GM12878 (cell line): ENCODE results near the gene IRS1. TPM values are rescaled to one million over a fixed set of nuclear protein-coding genes. Genes with fewer than 3 reads are reported as not detected.
A peak's percentile ranks its signal among the peaks of the same experiment; 100 is the strongest.

ENCODE experiments used
- ASH2L ChIP-seq: fragments of 300-600, 200-600 bp; sonication (generic); IDR thresholded peaks from 2 replicates; pipeline ENCODE4 v1.6.1; 2017; ENCODE audit warnings: low read depth, mild to moderate bottlenecking, borderline replicate concordance
- BHLHE40 ChIP-seq, 2 experiments: fragments of 450-650 bp in 1 of 2; IDR thresholded peaks; 2 replicates each; pipeline ENCODE4 v1.6.1; 2011 to 2017; ENCODE audit warnings: low read depth in 2 of 2, borderline replicate concordance in 1 of 2, improper control_type of control experiment in 1 of 2, low read length in 1 of 2, mild to moderate bottlenecking in 1 of 2
- CREB1 ChIP-seq: IDR thresholded peaks from 2 replicates; pipeline ENCODE4 v1.6.1; 2012; ENCODE audit warnings: low read depth, mild to moderate bottlenecking, inconsistent platforms
- GABPA ChIP-seq: IDR thresholded peaks from 2 replicates; pipeline ENCODE4 v1.6.1; 2014; ENCODE audit warnings: antibody characterized with exemption, low read depth, mild to moderate bottlenecking, inconsistent platforms
- HDAC2 ChIP-seq: fragments of 200-600 bp; sonication (generic); IDR thresholded peaks from 2 replicates; pipeline ENCODE4 v1.6.1; 2017
- MLLT1 ChIP-seq: fragments of 450-650 bp; IDR thresholded peaks from 2 replicates; pipeline ENCODE4 v1.6.1; 2016; ENCODE audit warnings: mild to moderate bottlenecking
- MTA2 ChIP-seq: fragments of 450-650 bp; IDR thresholded peaks from 2 replicates; pipeline ENCODE4 v1.6.1; 2016; ENCODE audit warnings: low read depth, mild to moderate bottlenecking, moderate library complexity
- NBN ChIP-seq: fragments of 450-650 bp; IDR thresholded peaks from 2 replicates; pipeline ENCODE4 v1.6.1; 2016
- NFYA ChIP-seq: IDR thresholded peaks from 2 replicates; pipeline ENCODE4 v1.6.1; 2011; ENCODE audit warnings: low read depth, mild to moderate bottlenecking, low read length, improper control_type of control experiment, borderline replicate concordance
- NRF1 ChIP-seq: conservative IDR thresholded peaks from 2 replicates; pipeline ENCODE4 v1.6.1; 2011; ENCODE audit warnings: mild to moderate bottlenecking, low read depth, low read length, improper control_type of control experiment
- RCOR1 ChIP-seq: conservative IDR thresholded peaks from 2 replicates; pipeline ENCODE4 v1.6.1; 2012; ENCODE audit warnings: low read depth, low read length, improper control_type of control experiment
- SIN3A ChIP-seq: IDR thresholded peaks from 2 replicates; pipeline ENCODE4 v1.6.1; 2012; ENCODE audit warnings: low read depth, low read length, improper control_type of control experiment
- SKIL ChIP-seq: fragments of 450-650 bp; IDR thresholded peaks from 2 replicates; pipeline ENCODE4 v1.6.1; 2017; ENCODE audit warnings: mild to moderate bottlenecking, low read depth, inconsistent platforms; ENCODE audit not compliant: poor library complexity, severe bottlenecking
- TARDBP ChIP-seq: IDR thresholded peaks from 2 replicates; pipeline ENCODE4 v1.6.1; 2016; ENCODE audit warnings: borderline replicate concordance
- USF1 ChIP-seq: IDR thresholded peaks from 2 replicates; pipeline ENCODE4 v1.6.1; 2011; ENCODE audit warnings: borderline replicate concordance, low read depth, mild to moderate bottlenecking, moderate library complexity, mixed read lengths, low read length; ENCODE audit not compliant: insufficient read depth; ENCODE audit errors: extremely low read length
- ZNF207 ChIP-seq: fragments of 450-650 bp; IDR thresholded peaks from 2 replicates; pipeline ENCODE4 v1.6.1; 2014; ENCODE audit warnings: antibody characterized with exemption, mild to moderate bottlenecking, borderline replicate concordance
- ZNF24 ChIP-seq: fragments of 450-650 bp; IDR thresholded peaks from 2 replicates; pipeline ENCODE4 v1.6.1; 2017; ENCODE audit warnings: antibody characterized with exemption, mild to moderate bottlenecking
- polyA plus RNA-seq, 11 experiments: library from polyadenylated mRNA; depleted of rRNA in 4 of 11; unstranded in 6 of 11; stranded (reverse) in 5 of 11; fragments of >200 nt; fragmentation: Nextera tagmentation in 4 of 11; fragmentation: Illumina TruSeq in 1 of 11; extraction: Ambion mirVana in 4 of 11; extraction: Trizol in 1 of 11; gene quantifications; 1 replicate in 1 of 11; 2 replicates in 10 of 11; pipeline versions ENCODE4 v1.2.1 to v1.2.3, GENCODE V29; 2011 to 2016; ENCODE audit warnings: inconsistent platforms in 2 of 11, missing spikeins in 2 of 11, low read depth in 1 of 11
- total RNA-seq, 4 experiments: library from RNA; depleted of rRNA in 3 of 4; stranded (reverse); fragments of >200 nt in 3 of 4; fragmentation: Illumina TruSeq in 1 of 4; extraction: Trizol in 1 of 4; gene quantifications; 2 replicates each; pipeline versions ENCODE4 v1.2.1 to v1.2.3, GENCODE V29; 2013 to 2021
- TF ChIP-seq, protein P1 (sequence below): IDR thresholded peaks from 2 replicates; pipeline ENCODE4 v1.6.1; 2012; ENCODE audit warnings: mild to moderate bottlenecking, low read depth, low read length
- TF ChIP-seq, protein P2 (sequence below): fragments of 150-350 bp; IDR thresholded peaks from 2 replicates; pipeline ENCODE4 v1.6.1; 2016; ENCODE audit warnings: low read depth, low read length

Gene IRS1
- total and polyA plus RNA-seq, 10 of the 15 experiments (the other 5 are each of a cell fraction or from before 2014, with no cell fraction given) = 0.03 to 1.7 (median 0.34) TPM

DNA sequence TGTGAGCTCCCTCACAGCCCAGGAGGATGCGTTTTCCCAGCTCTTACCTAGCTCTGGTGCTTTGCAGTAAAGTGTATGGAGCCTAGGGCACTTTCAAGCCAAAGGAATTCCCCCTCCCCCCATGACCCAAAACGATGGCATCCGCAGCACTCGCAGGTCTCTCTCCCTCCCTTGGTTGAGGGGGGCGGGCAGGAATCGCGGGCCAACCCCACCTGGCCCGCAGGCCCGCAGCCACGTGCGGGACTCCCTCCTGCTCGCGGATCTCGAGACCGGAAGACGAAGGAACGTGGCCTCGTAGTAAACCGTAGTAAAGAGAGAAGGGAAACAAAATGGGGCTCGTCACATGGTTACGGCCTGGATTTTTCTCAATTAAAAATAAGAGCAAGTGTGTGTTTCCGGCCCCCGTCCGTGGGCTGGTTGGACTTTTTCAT, 8.5 kb downstream of the IRS1 start (continued):
- TF ChIP-seq RCOR1 (0 out of 2 replicates have a peak, but pooled peaks have one; percentile 47), NRF1 (no peak), USF1 (no peak), NFYA (no peak), ZNF207 (no peak), MLLT1 (no peak; the same call in 1 of the 2 replicates), SIN3A (0 out of 2 replicates have a peak, but pooled peaks have one; percentile 45), MTA2 (0 out of 2 replicates have a peak, but pooled peaks have one; percentile 5), TARDBP (no peak), GABPA (peak; percentile 64; the same call in 1 of the 2 replicates), SKIL (no peak), CREB1 (no peak), ZNF24 (no peak), BHLHE40 (IDR thresholded peaks at IDR 0.05; ENCODE audit: borderline replicate concordance in 1 of 2, low read depth in 2 of 2, low read length in 1 of 2) (peak; percentile 89 to 90), ASH2L (no peak), HDAC2 (no peak), NBN (peak; percentile 37; the same call in 1 of the 2 replicates)
- TF ChIP-seq, protein P1, sequence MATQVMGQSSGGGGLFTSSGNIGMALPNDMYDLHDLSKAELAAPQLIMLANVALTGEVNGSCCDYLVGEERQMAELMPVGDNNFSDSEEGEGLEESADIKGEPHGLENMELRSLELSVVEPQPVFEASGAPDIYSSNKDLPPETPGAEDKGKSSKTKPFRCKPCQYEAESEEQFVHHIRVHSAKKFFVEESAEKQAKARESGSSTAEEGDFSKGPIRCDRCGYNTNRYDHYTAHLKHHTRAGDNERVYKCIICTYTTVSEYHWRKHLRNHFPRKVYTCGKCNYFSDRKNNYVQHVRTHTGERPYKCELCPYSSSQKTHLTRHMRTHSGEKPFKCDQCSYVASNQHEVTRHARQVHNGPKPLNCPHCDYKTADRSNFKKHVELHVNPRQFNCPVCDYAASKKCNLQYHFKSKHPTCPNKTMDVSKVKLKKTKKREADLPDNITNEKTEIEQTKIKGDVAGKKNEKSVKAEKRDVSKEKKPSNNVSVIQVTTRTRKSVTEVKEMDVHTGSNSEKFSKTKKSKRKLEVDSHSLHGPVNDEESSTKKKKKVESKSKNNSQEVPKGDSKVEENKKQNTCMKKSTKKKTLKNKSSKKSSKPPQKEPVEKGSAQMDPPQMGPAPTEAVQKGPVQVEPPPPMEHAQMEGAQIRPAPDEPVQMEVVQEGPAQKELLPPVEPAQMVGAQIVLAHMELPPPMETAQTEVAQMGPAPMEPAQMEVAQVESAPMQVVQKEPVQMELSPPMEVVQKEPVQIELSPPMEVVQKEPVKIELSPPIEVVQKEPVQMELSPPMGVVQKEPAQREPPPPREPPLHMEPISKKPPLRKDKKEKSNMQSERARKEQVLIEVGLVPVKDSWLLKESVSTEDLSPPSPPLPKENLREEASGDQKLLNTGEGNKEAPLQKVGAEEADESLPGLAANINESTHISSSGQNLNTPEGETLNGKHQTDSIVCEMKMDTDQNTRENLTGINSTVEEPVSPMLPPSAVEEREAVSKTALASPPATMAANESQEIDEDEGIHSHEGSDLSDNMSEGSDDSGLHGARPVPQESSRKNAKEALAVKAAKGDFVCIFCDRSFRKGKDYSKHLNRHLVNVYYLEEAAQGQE = no peak
- TF ChIP-seq, protein P2, sequence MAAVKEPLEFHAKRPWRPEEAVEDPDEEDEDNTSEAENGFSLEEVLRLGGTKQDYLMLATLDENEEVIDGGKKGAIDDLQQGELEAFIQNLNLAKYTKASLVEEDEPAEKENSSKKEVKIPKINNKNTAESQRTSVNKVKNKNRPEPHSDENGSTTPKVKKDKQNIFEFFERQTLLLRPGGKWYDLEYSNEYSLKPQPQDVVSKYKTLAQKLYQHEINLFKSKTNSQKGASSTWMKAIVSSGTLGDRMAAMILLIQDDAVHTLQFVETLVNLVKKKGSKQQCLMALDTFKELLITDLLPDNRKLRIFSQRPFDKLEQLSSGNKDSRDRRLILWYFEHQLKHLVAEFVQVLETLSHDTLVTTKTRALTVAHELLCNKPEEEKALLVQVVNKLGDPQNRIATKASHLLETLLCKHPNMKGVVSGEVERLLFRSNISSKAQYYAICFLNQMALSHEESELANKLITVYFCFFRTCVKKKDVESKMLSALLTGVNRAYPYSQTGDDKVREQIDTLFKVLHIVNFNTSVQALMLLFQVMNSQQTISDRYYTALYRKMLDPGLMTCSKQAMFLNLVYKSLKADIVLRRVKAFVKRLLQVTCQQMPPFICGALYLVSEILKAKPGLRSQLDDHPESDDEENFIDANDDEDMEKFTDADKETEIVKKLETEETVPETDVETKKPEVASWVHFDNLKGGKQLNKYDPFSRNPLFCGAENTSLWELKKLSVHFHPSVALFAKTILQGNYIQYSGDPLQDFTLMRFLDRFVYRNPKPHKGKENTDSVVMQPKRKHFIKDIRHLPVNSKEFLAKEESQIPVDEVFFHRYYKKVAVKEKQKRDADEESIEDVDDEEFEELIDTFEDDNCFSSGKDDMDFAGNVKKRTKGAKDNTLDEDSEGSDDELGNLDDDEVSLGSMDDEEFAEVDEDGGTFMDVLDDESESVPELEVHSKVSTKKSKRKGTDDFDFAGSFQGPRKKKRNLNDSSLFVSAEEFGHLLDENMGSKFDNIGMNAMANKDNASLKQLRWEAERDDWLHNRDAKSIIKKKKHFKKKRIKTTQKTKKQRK = no peak
